CD8-positive, alpha-beta memory T cell (primary cell): ENCODE measurements around the gene INO80B. TPM values are rescaled to one million over a fixed set of nuclear protein-coding genes. Genes with fewer than 3 reads are reported as not detected.
A peak's percentile ranks its signal among the peaks of the same experiment; 100 is the strongest.

Experiments used
- CTCF ChIA-PET: fragments of 350-600 bp; sonication (Branson Sonifier 250); formaldehyde crosslinking; loops from one replicate; lab custom pipeline; 2021; ENCODE audit warnings: antibody characterized with exemption; lab: Charles Lee
- POLR2A ChIA-PET: fragments of 350-600 bp; sonication (Branson Sonifier 250); formaldehyde crosslinking; loops from one replicate; lab custom pipeline; 2021; ENCODE audit warnings: antibody characterized with exemption; lab: Charles Lee
- DNase-seq, 5 donors: peaks; one replicate each; pipeline versions ENCODE4 v3.0.0 to v3.0.0-alpha.2; 2020 to 2022; ENCODE audit warnings: mixed read lengths in 1 of 5
- H3K27ac ChIP-seq: one replicate; pipeline ENCODE4 v1.7.0; 2013; ENCODE audit warnings: low read depth, mild to moderate bottlenecking, low read length, moderate library complexity
- H3K27me3 ChIP-seq: 2 replicates; pipeline ENCODE4 v1.7.0; 2013; ENCODE audit warnings: low read length, mild to moderate bottlenecking; ENCODE audit not compliant: insufficient read depth, poor library complexity, severe bottlenecking
- H3K36me3 ChIP-seq: 2 replicates; pipeline ENCODE4 v1.7.0; 2013; ENCODE audit warnings: mild to moderate bottlenecking, low read length, moderate library complexity; ENCODE audit not compliant: insufficient read depth
- H3K4me1 ChIP-seq: 2 replicates; pipeline ENCODE4 v1.7.0; 2013; ENCODE audit warnings: mild to moderate bottlenecking, low read length, moderate library complexity; ENCODE audit not compliant: insufficient read depth
- H3K4me3 ChIP-seq: 2 replicates; pipeline ENCODE4 v1.7.0; 2013; ENCODE audit warnings: mild to moderate bottlenecking, low read length
- H3K9me3 ChIP-seq: 2 replicates; pipeline ENCODE4 v1.7.0; 2013; ENCODE audit warnings: mild to moderate bottlenecking, low read length
- H3K27ac Mint-ChIP-seq, 8 donors: one replicate each; pipeline ENCODE4 v1.8.0; 2020 to 2021; ENCODE audit warnings: mixed read lengths in 8 of 8, mild to moderate bottlenecking in 6 of 8, inconsistent platforms in 3 of 8, moderate library complexity in 3 of 8
- H3K27me3 Mint-ChIP-seq, 2 donors: one replicate each; pipeline ENCODE4 v1.8.0; 2020 to 2021; ENCODE audit warnings: mixed read lengths in 2 of 2, mild to moderate bottlenecking in 1 of 2, moderate library complexity in 1 of 2
- H3K36me3 Mint-ChIP-seq, 3 donors: one replicate each; pipeline ENCODE4 v1.8.0; 2020 to 2021; ENCODE audit warnings: mixed read lengths in 3 of 3, inconsistent platforms in 1 of 3, mild to moderate bottlenecking in 1 of 3
- H3K4me1 Mint-ChIP-seq, 3 donors: one replicate each; pipeline ENCODE4 v1.8.0; 2020 to 2021; ENCODE audit warnings: mixed read lengths in 3 of 3, inconsistent platforms in 1 of 3, mild to moderate bottlenecking in 1 of 3
- H3K4me3 Mint-ChIP-seq, 7 donors: one replicate each; pipeline ENCODE4 v1.8.0; 2020 to 2021; ENCODE audit warnings: mixed read lengths in 7 of 7, mild to moderate bottlenecking in 6 of 7, moderate library complexity in 4 of 7, inconsistent platforms in 2 of 7
- H3K9me3 Mint-ChIP-seq, 5 donors: one replicate each; pipeline ENCODE4 v1.8.0; 2020 to 2022; ENCODE audit warnings: mixed read lengths in 5 of 5, mild to moderate bottlenecking in 3 of 5, moderate library complexity in 2 of 5, inconsistent platforms in 1 of 5
- polyA plus RNA-seq: library from polyadenylated mRNA; unstranded; fragments of 300-500 nt; fragmentation: Illumina TruSeq; gene quantifications from one replicate; pipeline ENCODE4 v1.2.3, GENCODE V29; 2021
- total RNA-seq, 2 experiments: library from RNA; stranded (reverse); gene quantifications; one replicate each; pipeline ENCODE4 v1.2.3, GENCODE V29; 2021

Gene INO80B
- total and polyA plus RNA-seq, 3 experiments from 2014 or later, result 7.6 to 44.3 (median 44.1) TPM

DNA sequence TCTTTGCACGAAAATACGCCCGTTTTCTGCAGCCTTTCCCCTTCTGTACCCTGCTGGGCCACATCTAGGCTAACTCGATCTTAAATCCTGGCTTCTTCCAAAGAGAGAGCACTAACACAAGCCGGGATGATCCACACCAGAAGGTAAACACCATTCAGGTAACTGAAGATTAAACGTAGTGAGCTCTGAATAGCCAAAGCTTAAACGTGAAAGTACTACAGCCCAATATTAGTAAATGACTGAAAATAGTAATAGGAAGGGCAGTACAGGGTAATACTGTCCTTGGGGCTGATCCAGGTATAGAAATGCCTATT is 18.0 kb downstream of the INO80B start:
- Mint-ChIP-seq H3K9me3 (no peaks in the 10 kb centered on the region), H3K27ac (peak overlapping the region; percentile 97 to 100 (median 99)), H3K36me3 (peaks cover 0 to 37% (median 8%) of the 10 kb centered on the region in 3 donors), H3K4me3 (peak overlapping the region; percentile 93 to 98 (median 96)), H3K27me3 (peaks cover 0 to 5% of the 10 kb centered on the region in 2 donors), H3K4me1 (peaks cover 21 to 27% (median 25%) of the 10 kb centered on the region in 3 donors)
- H3K9me3 ChIP-seq, result no peaks in the 10 kb centered on the region
- ChIA-PET POLR2A (interaction anchor here (0.6 to 3.4 kb wide), 8 partner anchors 10 to 81 kb away, joined by 3 to 56 read pairs (median 4); partner anchors contain the start of genes C2orf81, CCDC142, TTC31 and WBP1), CTCF (interaction anchor here (1.0 to 4.7 kb wide), 10 partner anchors 10 to 115 kb away, joined by 3 to 49 read pairs (median 4); partner anchors contain the start of genes CCDC142, INO80B, TTC31 and WBP1)
- no peaks in the 10 kb centered on the region for H3K27me3 ChIP-seq
- peak overlapping the region; percentile 83 for H3K27ac ChIP-seq
- peak overlapping the region; percentile 95 for H3K4me3 ChIP-seq
- DNase-seq, result peak in 1 of 5 donors; percentile 21
- peaks cover 5% of the 10 kb centered on the region for H3K36me3 ChIP-seq
- peaks cover 22% of the 10 kb centered on the region for H3K4me1 ChIP-seq

DNA sequence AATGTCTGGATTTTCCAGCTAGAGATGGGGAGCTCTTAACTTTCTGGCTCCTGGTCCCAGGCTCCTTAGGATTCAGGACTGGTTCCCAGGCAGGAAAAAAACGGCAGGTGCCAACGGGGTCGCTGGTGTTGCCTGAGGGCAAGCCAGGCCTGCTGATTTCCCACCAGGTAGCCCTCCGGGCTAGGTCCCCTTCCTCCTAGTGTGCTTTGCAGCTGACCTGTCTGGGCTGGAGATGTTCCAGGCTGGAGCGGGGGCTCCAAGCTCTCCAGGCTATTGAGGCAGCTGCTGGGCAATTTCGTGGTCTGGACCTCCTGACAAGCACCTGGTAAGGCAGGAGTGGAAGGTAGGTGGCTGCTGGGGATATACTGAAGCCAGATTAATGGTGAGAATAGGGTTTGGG is 19.6 kb downstream of the INO80B start:
- Histone ChIP-seq H3K27me3 (no peaks in the 10 kb centered on the region), H3K9me3 (no peaks in the 10 kb centered on the region), H3K27ac (no peak overlapping the region), H3K4me3 (no peak overlapping the region), H3K4me1 (peaks cover 22% of the 10 kb centered on the region), H3K36me3 (peaks cover 5% of the 10 kb centered on the region)
- POLR2A ChIA-PET, result interaction anchor here (0.7 to 3.4 kb wide), 3 partner anchors 8 to 16 kb away, joined by 4 to 56 read pairs (median 9); partner anchors contain the start of genes CCDC142, MOGS, TTC31 and WBP1
- Mint-ChIP-seq H3K36me3 (peaks cover 0 to 40% (median 12%) of the 10 kb centered on the region in 3 donors), H3K4me3 (peak overlapping the region in 2 of 7 donors; percentile 42 to 64), H3K9me3 (no peaks in the 10 kb centered on the region), H3K27me3 (peaks cover 0 to 5% of the 10 kb centered on the region in 2 donors), H3K4me1 (peaks cover 24 to 32% (median 29%) of the 10 kb centered on the region in 3 donors), H3K27ac (no peak overlapping the region)
- no peak for DNase-seq
- CTCF ChIA-PET, result interaction anchor here (1.2 to 4.7 kb wide), 3 partner anchors 8 to 16 kb away, joined by 3 to 49 read pairs (median 4); partner anchors contain the start of genes CCDC142, TTC31 and WBP1

DNA sequence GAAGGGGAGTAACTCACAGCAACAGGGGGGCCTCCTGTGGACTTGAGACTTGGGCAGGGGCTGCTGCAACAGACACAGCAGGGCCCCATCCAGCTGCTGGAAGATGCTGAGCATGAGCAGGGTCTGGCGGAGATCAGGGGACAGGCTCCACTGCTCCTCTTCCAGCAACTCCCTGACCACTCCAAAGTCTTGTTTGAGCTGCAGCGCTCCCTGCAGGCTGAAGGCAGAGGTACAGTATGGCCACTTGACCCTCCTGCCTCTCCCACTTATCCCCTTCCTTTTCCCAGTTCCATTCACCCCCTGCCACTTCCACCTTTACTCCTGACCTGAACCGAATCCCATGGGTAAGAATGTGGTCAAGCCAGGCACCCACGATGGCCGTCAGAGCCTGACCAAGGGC is 20.0 kb downstream of the INO80B start:
- no peak overlapping the region for H3K27ac Mint-ChIP-seq
- peaks cover 0 to 43% (median 12%) of the 10 kb centered on the region in 3 donors for H3K36me3 Mint-ChIP-seq
- Histone ChIP-seq H3K27me3 (no peaks in the 10 kb centered on the region), H3K27ac (no peak overlapping the region), H3K4me1 (peaks cover 22% of the 10 kb centered on the region), H3K4me3 (no peak overlapping the region), H3K9me3 (no peaks in the 10 kb centered on the region), H3K36me3 (peaks cover 9% of the 10 kb centered on the region)
- DNase-seq, result no peak
- peak overlapping the region in 3 of 7 donors; percentile 9 to 18 (median 15) for H3K4me3 Mint-ChIP-seq
- peaks cover 25 to 32% (median 31%) of the 10 kb centered on the region in 3 donors for H3K4me1 Mint-ChIP-seq
- CTCF ChIA-PET, result interaction anchor here (1.2 to 4.7 kb wide), 7 partner anchors 8 to 57 kb away, joined by 3 to 49 read pairs (median 4); partner anchors contain the start of genes AUP1, CCDC142, HTRA2 and INO80B
- POLR2A ChIA-PET, result interaction anchor here (1.7 kb wide), 1 partner anchor 16 kb away, joined by 4 read pairs; the partner anchor contains the start of gene WBP1
- H3K27me3 Mint-ChIP-seq, result peaks cover 0 to 5% of the 10 kb centered on the region in 2 donors
- H3K9me3 Mint-ChIP-seq, result no peaks in the 10 kb centered on the region

DNA sequence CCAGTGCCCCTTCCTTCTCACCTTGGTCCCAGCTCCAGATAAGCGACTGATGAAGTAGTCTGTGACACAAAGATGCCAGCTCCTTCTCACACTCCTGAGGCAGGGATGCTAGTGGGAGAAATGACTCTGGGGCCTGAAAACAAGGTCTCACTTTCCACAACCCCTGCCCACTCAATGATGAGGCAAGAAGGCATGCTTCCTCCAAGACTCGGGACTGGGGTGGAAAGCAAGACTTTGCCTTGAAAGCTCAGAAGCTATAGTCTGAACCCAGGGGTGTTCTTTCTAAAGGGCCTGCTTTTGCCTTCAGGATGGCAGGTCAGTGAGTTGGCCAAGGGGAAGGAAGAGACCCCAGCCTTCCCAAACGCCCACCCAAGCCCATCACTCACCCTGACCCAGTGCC is 26.5 kb downstream of the INO80B start:
- H3K4me3 Mint-ChIP-seq, result peak overlapping the region; percentile 98 to 100 (median 100)
- H3K9me3 Mint-ChIP-seq, result no peaks in the 10 kb centered on the region
- Histone ChIP-seq H3K27ac (peak overlapping the region; percentile 89), H3K9me3 (no peaks in the 10 kb centered on the region), H3K27me3 (no peaks in the 10 kb centered on the region), H3K4me1 (peaks cover 25% of the 10 kb centered on the region), H3K4me3 (peak overlapping the region; percentile 99), H3K36me3 (peaks cover 10% of the 10 kb centered on the region)
- peak overlapping the region in 1 of 8 donors; percentile 43 for H3K27ac Mint-ChIP-seq
- ChIA-PET CTCF (interaction anchor here (0.8 to 5.6 kb wide), 11 partner anchors 8 to 105 kb away, joined by 3 to 83 read pairs (median 16); partner anchors contain the start of genes AUP1, HTRA2, INO80B and MOGS), POLR2A (interaction anchor here (0.5 to 3.9 kb wide), 8 partner anchors 9 to 50 kb away, joined by 3 to 56 read pairs (median 8); partner anchors contain the start of genes INO80B, MOGS, MRPL53 and WBP1)
- H3K27me3 Mint-ChIP-seq, result no peaks in the 10 kb centered on the region
- H3K4me1 Mint-ChIP-seq, result peaks cover 32 to 52% (median 45%) of the 10 kb centered on the region in 3 donors
- DNase-seq, result no peak
- peaks cover 0 to 51% (median 7%) of the 10 kb centered on the region in 3 donors for H3K36me3 Mint-ChIP-seq

DNA sequence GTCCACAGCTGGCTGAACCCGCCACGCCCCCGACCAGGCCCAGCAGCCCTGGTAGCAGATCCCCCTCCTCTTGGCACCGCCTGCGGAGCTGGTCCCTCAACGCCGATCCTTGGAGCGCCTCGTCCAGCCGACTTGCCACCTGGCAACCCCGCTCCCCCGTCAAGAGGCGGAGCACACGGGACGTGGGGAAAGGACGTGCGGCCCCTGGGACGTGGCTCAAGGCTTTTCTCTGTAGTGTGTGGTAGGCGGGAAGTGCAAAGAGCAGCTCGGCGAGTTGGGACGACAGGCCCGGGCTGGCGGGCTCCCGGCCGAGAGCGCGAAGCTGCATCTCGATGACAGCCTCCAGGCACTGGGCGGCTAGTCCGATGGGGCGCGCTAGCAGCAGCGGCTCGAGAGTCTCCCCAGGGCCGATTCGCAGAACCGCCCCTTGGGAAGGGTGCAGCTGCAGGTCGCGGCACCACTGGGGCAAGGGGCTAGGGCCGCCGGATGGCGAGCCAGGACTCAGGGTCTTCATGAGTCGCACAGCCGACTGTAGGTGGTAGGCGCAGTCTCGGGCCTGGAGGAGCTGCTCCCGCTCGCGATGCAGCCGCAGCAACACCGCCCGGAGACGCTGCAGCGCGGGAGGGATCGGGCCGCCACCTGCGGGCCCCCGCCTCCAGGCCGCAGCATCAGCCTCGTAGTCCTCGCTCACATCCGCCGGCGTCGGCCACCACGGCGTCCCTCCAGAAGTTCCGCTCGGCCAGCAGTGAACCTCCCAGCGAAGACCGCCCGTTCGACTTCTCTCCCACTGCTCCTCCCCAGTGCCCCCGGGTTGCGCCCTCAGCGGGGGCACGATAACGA is 27.3 kb downstream of the INO80B start:
- Histone ChIP-seq H3K27me3 (no peaks in the 10 kb centered on the region), H3K4me3 (peak overlapping the region; percentile 99), H3K27ac (peak overlapping the region; percentile 89), H3K36me3 (peaks cover 11% of the 10 kb centered on the region), H3K9me3 (no peaks in the 10 kb centered on the region), H3K4me1 (peaks cover 25% of the 10 kb centered on the region)
- Mint-ChIP-seq H3K9me3 (no peaks in the 10 kb centered on the region), H3K36me3 (peaks cover 0 to 54% (median 9%) of the 10 kb centered on the region in 3 donors), H3K4me1 (peaks cover 32 to 56% (median 45%) of the 10 kb centered on the region in 3 donors), H3K4me3 (peak overlapping the region; percentile 98 to 100 (median 100)), H3K27ac (peak overlapping the region; percentile 95 to 100 (median 100)), H3K27me3 (no peaks in the 10 kb centered on the region)
- DNase-seq, result peak in 3 of 5 donors; percentile 42 to 70 (median 44)
- ChIA-PET CTCF (interaction anchor here (0.6 to 5.6 kb wide), 22 partner anchors 9 to 233 kb away, joined by 3 to 83 read pairs (median 7); partner anchors contain the start of genes AUP1, DQX1, HTRA2 and INO80B), POLR2A (interaction anchor here (0.5 to 3.9 kb wide), 10 partner anchors 10 to 49 kb away, joined by 3 to 56 read pairs (median 8); partner anchors contain the start of genes AUP1, DQX1, HTRA2 and INO80B)

DNA sequence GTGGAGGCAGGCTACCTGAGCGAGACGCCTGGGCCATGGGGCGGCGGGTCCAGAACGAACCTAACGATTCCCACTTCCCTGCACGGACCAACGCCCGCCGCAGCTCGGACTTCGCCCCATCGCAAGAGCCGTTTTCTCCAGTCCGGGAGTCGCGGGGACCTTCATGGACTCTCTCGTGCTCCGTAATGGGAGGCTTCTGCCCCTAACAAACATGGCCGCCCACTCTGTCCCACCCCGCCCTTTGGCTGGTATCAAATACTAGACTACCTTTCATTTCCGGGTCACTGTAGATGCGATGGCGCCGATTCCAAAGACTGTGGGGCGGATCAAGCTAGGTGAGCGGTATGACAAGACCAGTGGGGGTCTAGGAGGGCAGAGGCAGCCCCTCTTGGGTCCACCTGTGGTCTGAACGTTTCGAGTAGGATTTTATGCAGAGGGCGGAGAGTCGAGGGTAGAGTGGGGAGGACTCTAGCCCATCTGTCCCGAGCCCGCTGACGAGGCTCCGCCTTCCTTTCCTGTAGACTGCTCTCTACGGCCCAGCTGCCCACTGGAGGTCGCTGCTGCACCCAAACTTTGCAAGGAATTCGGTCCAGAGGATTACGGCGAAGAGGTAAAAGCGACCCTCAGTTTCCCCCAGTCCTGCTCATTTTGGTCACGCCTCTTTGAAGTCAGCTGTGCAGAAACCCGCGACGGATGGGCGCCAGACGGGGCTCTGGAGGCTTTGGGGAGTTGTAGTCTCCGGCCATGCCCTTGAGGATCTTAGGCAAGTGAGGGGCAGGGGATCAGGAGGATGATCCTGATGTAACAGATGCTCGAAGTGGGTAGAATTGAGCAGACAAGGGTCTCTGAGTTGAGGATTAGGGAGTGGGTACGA is 28.2 kb downstream of the INO80B start, which contains the start of the genes CCDC142 and TTC31:
Gene CCDC142, minus strand, starts transcription at position 198 of the 874 bp plus-strand sequence. Its CDS starts 161 bp downstream, at position 37.
Gene TTC31, plus strand, starts transcription at position 281 of the 874 bp plus-strand sequence. Its CDS starts 15 bp downstream, at position 296.
- DNase-seq, result peak; percentile 87 to 96 (median 93)
- Mint-ChIP-seq H3K27ac (peak within 1 kb of the TSS; percentile 95 to 100 (median 100)), H3K4me1 (peaks cover 32 to 56% (median 45%) of the 10 kb centered on the region in 3 donors), H3K4me3 (peak within 1 kb of the TSS; percentile 98 to 100 (median 100)), H3K36me3 (peaks cover 0 to 51% (median 9%) of the 10 kb centered on the region in 3 donors), H3K9me3 (no peaks in the 10 kb centered on the region), H3K27me3 (no peaks in the 10 kb centered on the region)
- CTCF ChIA-PET, result interaction anchor here (0.6 to 5.6 kb wide), 27 partner anchors 9 to 234 kb away, joined by 3 to 83 read pairs (median 5); partner anchors contain the start of genes AUP1, DQX1, HTRA2 and INO80B
- peak within 1 kb of the TSS; percentile 89 for H3K27ac ChIP-seq
- peaks cover 13% of the 10 kb centered on the region for H3K36me3 ChIP-seq
- no peaks in the 10 kb centered on the region for H3K27me3 ChIP-seq
- no peaks in the 10 kb centered on the region for H3K9me3 ChIP-seq
- H3K4me3 ChIP-seq, result peak within 1 kb of the TSS; percentile 99
- POLR2A ChIA-PET, result interaction anchor here (0.6 to 3.9 kb wide), 9 partner anchors 10 to 643 kb away, joined by 3 to 56 read pairs (median 5); partner anchors contain the start of genes AUP1, DQX1, HTRA2 and INO80B
- peaks cover 25% of the 10 kb centered on the region for H3K4me1 ChIP-seq
